Measurements from ENCODE around the gene BANF1. TPM values are rescaled to one million over a fixed set of nuclear protein-coding genes. Genes with fewer than 3 reads are reported as not detected.

The BANF1 gene
- total RNA-seq, 1 donor from 2014 or later = 248 TPM

DNA sequence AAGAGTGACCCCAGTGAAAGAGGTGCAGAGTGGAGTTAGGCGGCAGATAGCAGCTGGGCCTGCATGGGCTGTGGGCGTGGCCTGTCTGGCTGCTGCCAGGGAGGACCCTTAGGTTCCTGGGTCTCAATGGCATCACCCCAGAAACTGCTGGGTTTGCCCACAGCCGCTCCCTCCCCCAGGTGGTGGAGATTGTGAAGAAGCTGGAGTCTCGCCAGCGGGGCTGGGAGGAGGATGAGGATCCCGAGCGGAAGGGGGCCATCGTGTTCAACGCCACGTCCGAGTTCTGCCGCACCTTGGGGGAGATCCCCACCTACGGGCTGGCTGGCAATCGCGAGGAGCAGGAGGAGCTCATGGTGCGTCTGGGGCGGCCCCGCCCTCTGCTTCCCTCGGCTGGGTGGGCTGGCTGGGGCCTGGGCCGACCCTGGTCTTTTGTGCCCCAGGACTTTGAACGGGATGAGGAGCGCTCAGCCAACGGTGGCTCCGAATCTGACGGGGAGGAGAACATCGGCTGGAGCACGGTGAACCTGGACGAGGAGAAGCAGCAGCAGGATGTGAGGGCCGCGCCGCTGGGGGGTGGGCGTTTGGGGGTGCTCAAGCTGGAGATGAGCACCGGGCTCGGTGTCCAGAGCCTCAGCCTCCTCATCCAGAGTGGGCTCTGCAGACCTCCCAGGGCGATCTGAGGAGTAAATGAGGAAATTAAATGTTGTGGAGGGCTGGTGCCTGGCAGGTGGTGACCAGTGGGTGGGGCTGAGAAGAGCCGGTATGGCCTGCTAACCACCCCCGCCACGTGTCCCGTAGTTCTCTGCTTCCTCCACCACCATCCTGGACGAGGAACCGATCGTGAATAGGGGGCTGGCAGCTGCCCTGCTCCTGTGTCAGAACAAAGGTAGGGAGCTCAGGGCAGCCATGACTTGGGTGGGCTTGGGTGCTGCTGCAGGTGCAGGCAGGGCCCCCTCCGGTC lies 25.8 kb upstream of the BANF1 start:
- ATAC-seq (no peak), DNase-seq (ENCODE audit: missing footprints) (no peak)
- intact Hi-C loops (cut with DNase I) = no loop called here

DNA sequence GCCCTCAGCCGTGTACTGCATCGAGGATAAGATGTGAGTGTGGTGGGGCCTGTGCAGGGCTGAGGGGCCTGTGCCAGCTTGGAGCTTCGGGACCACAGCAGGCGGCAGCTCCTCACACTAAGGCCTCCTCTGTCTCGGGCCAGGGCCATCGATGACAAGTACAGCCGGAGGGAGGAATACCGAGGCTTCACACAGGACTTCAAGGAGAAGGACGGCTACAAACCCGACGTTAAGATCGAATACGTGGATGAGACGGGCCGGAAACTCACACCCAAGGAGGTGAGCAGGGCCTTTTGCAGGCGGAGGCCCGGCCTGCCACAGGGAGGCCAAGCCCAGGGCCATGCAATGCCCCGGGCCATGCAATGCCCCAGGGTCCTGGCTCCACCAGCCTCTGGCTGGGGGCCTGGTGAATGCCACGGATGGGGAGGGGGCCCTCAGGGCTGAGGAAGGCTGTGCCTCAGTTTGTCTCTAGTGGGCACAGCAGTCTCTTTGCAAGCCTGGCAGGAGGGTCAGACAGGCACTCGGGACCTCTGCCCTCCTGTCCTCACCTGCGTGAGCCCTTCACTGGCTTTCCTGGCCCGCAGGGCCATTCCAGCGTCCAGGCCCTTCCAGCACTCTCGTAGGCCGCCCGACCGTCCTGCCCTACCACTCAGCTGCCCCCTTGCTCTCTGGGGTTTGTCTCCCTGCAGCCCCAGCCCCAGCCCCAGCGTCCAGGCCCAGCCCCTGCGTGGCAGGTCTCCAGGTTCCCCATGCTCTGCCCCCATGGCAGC lies 24.5 kb upstream of the BANF1 start:
- intact Hi-C loops (cut with DNase I) = no loop called here
- ATAC-seq = peak; percentile 32
- DNase-seq (ENCODE audit: missing footprints) = no peak

DNA sequence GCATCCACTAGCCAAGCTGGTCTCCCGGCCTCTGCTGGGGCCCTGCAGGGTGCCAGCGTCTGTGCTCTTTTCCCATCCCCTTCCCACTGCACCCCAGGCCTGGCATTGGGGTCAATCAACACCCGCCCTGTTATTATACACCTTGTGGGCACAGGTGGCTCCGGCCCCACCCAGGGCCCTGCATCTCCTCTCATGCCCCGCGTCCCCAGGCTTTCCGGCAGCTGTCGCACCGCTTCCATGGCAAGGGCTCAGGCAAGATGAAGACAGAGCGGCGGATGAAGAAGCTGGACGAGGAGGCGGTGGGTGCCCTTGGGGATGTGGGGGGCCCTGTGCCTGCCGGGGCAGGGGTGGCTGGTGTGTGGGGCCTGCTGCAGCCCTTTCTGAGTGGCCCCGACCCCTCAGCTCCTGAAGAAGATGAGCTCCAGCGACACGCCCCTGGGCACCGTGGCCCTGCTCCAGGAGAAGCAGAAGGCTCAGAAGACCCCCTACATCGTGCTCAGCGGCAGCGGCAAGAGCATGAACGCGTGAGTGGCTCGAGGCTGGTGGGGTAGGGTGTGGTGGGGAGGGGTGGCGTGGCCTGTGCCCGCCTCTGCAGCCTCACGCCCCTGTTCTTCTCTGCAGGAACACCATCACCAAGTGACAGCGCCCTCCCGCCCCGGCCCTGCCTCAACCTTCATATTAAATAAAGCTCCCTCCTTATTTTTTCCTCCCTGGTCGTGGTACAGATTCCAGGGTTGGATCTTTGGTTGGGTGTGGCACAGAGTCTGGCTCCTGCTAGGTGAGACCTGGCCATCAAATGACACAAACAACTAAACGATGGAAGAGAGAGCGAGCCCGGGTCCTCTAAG lies 23.7 kb upstream of the BANF1 start:
- DNase-seq (ENCODE audit: missing footprints) = no peak
- no peak for ATAC-seq
- intact Hi-C loops (cut with DNase I) = no loop called here

DNA sequence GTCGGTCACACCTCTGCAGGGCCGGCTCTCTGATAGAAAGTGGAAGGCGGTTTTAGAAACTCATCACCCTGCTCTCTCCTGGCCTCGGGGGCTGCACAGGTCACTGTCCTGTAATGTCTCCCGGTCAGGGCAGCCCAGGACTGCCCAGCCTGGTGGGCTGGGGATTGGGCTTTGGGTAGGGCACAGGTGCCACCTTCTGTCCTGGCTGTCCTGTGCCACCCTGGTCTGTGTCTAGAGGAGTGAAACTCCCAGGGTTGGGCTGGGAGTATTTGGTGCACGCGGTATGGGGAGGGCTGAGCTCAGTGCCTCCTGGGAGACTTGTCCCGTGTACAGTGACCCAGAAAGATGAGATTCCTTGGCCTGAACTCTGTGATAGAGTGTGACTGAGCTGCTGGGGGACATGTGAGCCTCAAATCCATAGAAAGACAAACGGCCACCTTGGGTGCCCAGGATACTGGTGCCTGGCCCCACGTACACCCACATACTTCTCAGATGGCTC lies 23.0 kb upstream of the BANF1 start:
- ATAC-seq = no peak
- intact Hi-C loops (cut with DNase I) = no loop called here

DNA sequence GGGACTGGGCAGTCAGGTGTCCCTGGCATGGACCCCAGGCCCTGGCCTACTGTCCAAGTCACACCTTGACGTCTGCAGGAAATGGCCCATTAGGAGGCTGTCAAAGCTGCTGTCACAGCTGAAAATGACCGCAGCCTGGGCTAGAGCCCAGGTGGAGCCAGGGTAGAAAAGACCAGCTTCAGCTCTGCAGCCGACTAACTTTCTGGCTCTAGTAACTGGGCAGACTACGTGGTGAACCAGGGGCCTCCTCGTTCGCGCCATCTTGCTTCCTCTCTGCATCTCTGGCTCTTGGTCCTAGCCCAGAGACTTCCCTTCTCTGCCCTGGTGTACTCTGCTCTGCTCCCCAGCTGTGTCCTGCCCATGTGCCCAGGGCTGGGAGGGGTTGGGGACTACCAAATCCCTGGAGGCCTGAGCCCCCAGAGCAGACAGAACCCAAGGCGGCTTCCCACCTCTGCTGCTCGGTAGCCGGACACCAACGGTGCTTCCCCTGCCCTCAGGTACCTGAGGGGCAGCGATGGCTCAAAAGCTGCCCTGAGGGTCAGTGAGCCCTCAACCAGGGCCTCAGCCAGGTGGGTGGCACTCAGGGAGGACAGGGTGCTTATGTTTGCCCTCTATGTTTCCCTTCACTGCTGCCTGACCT lies 21.1 kb upstream of the BANF1 start:
- ATAC-seq (no peak), DNase-seq (ENCODE audit: missing footprints) (no peak)
- intact Hi-C loops (cut with DNase I) = no loop called here

More for the DNA sequence above, 23.0 kb upstream of the BANF1 start:
- DNase-seq (ENCODE audit: missing footprints) = no peak

DNA sequence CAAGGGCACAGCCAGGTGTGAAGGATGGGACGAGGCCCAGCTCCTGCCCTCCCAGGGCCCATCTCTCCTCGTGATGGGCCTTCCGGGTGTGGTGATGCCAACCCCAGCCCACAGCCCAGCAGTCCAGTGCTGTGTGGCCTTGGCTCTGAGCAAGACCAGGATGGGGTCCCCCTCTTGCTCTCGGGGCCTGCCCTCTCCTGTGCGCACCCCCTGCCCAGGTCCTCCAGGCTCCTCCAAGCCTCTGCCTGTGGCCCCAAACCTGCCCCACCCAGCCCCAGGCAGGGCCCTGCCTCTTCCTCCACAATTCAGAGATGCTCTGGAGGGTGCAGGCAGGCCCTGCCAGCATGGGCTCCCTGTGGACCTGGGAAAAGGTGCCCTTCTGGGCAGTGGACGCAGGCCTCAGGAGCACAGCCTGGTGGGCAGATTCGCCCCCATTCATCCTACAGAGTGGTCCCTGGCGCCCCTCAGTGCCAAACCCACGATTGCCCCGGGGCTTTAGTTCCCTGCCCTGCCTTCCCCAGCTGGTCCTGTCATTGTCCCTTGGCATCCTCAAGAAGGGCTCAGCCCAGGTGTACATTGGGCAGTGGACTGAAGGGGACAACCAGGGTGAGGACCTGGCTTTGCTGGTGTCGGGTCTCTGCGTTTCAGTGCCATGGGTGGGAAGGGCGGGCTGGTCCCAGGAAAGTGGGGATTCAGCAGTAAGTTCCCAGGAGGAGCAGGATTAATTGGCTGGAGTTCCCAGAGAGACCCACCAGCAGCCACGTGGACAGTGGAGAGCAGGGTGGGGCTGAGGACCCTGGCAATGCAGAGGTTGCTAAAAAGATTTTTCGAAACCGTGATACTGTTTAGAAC lies 20.1 kb upstream of the BANF1 start:
- no peak for DNase-seq (ENCODE audit: missing footprints)
- intact Hi-C loops (cut with DNase I) = no loop called here
- peak; percentile 10 for ATAC-seq

DNA sequence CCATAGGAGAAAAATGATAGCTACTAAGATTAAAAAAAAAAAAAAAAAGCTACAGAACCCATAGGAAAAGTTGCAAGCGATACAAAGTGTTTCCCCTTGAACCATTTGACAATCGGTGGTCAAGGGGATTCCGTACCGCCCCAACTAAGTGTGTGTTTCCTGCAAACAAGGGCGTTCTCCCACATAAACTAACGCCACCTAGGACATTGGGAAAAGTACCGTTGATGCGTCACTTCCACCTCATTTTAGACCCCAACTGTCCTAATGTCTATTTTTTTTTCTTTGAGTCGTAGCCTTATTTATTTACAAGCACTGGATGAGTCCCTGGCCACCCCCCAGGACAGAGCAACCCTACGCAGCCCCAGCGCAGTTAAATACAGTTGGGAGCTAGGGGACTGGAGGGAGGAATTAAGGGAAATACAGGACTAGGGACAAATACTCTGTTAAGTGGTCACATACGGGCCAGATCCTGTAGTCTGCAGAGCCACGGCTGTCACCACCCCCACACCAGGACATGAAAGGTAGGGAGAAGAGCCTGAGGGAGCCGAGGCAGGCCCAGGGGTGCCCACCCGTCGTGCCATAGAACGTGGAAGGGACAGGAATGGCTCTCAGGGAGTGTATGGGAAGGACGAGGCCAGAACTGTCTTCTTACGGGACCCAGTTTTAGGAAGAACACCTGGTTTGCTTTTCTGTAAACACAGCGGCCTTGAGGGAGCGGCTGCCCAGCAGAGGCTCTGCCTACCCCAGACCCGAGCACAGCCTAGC lies 19.3 kb upstream of the BANF1 start:
- intact Hi-C loops (cut with DNase I) = no loop called here
- ATAC-seq (no peak), DNase-seq (ENCODE audit: missing footprints) (no peak)

DNA sequence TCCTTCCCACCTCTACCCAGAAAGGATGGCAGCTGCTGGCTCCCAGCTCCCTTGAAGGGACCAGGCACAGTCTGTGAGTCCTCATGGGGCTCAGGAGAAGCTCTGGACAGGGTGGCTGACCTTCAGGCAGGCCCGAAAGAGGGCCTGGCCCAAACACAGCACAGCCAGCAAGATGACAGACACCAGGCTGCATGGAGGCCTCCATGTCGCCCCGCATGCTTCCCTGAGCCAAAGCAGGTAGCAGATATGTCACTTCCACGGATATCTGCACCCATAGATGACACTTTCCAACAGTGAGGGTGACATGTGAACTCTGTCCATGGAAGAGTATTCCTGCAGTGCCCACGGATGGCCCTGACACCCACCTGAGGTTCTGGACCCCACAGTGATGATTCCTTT lies 18.7 kb upstream of the BANF1 start:
- intact Hi-C loops (cut with DNase I) = no loop called here
- no peak for ATAC-seq
- no peak for DNase-seq (ENCODE audit: missing footprints)

DNA sequence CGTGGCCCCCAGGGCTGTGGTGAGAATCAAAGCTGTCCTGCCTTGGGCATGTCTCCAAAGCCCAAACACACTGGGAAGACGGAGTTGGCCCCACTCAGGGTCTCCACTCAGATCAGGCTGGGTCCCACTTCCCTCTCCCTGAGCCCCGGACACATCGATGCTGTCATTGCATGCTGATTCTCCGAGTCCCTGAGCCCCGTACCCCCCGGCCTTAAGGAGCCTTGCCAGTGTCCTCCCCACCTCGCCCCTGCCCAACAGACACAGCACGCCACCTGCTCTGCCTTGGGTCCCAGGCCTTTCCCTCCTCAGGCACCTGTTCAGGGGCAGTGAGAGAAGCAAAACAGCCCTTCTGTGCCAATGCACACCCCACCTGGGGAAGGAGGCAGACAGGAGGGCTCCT lies 15.0 kb upstream of the BANF1 start:
- no peak for DNase-seq (ENCODE audit: missing footprints)
- no peak for ATAC-seq
- intact Hi-C loops (cut with DNase I) = no loop called here

DNA sequence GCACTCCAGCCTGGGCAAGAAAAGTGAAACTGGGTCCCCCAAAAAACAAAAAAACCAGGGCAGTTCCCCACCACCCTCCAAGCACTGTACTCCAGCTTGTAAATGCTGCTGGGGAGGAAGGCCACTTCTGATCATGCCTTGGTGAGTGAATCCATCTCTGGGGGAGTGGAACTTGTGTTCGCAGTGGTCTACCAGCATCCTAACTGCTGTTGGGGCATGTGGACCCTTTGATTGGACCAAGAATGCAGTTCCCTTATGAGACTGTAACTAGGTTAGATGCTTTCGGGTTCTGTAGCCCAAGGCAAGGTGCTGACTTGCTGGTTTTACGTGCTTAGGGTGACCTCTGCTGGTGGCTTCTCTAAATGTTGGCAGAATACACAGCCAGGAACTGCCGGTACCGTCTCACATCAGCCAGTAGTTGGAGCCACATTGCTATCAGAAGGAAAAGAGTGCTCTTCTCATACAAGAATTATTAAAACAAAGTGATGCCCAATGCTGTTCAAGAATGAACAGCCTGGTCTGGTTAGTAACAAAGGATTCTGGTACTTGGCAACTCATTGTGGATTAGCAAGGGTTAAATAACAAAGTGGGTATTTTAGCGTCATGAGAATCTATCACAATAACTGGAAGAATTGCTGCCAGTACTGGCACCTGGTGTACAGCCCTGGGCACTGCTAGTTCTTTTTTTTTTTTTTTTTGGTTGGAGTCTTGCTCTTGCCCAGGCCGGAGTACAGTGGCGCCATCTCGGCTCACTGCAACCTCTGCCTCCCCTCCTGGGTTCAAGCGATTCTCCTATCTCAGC lies 13.3 kb upstream of the BANF1 start:
- intact Hi-C loops (cut with DNase I) = loop anchor here (1.0 to 2.0 kb wide), 4 partner anchors 105 to 276 kb away; partner anchors contain the start of genes AP5B1 and KAT5
- DNase-seq (ENCODE audit: missing footprints) (peak; percentile 81), ATAC-seq (peak; percentile 99)

DNA sequence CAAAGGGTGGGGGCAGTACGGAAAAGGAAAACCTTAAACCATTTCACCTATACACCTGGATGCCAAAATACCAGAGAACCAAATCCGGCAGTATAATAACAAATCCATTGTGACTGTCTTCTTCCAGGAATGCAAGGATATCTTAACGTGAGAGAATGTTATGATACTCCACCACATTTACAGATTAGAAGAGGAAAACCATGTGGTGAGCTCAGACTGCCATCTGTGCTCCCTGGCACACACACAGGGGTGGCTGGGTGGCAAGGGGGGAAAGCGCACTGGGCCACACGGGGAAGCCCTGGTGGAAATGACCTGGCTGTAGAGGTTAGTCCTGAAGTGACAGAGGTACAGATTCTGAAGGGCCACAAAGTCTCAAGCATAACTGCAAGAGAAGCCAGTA lies 10.2 kb upstream of the BANF1 start:
- intact Hi-C loops (cut with DNase I) = no loop called here
- ATAC-seq = no peak

DNA sequence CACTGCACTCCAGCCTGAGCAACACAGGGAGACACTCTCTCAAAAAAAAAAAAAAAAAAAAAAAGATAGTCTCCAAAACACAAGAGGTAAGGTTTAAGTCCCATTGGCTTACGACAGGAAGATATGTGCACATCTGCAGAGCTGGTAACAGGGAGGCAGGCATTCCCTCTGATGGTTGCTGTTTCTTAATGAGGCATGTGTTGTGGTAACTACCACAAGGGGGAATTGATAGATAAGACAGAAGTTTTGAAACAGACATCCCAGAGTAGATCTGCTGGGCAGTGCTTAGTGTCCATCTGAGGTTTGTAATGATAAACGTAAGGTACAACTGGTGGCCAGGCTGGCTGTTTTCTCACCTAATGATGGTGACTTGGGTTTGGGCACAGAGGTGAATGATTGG lies 5.0 kb upstream of the BANF1 start:
- intact Hi-C loops (cut with DNase I) = no loop called here
- ATAC-seq (no peak), DNase-seq (ENCODE audit: missing footprints) (no peak)

More for the DNA sequence above, 10.2 kb upstream of the BANF1 start:
- DNase-seq (ENCODE audit: missing footprints) = no peak

DNA sequence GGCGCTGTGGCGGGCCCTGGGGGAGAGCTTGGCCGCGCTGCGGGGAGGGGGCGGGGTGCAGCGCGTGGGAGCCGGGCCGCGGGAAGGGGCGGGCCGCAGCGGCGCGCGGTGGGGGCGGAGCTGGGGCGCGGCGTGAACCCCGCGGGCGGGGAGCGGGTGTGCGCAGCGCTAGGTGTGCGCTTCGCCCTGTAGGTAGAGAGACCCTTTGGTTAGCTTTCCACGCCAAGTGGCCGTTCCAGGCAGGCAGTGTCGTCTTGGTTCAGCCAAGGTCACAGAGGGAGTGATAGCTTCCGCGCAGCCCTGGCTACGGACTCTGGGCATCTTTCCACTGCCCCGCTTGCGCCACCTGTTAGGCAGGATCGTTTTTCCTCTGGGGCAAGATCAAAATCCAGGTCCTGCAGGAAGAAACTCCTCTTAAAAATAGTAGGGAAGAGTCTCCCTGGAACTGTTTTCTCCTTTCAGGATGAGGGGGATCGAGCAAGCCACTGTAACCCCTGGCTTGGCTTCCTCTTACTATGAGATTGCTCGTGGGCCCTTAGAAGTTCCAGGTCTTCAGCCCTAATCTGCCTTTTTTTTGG lies 434 bp downstream of the BANF1 start:
- no peak for DNase-seq (ENCODE audit: missing footprints)
- peak; percentile 84 for ATAC-seq
- intact Hi-C loops (cut with DNase I) = loop anchor here (1.0 kb wide), 1 partner anchor 41 kb away; the partner anchor contains the start of gene SART1

DNA sequence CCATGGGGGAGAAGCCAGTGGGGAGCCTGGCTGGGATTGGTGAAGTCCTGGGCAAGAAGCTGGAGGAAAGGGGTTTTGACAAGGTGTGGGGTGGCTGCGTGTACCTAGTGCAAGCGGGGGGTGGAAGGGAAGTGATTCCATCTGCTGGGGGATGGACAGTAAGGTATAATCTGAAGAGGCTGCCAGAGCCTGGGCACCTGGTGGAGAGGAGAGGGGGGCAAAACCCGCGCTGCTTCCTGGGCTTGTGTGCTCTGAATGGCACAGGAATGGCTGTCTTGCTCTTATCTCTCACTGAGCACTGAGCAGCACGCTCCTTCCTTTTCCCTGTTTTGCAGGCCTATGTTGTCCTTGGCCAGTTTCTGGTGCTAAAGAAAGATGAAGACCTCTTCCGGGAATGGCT lies 988 bp downstream of the BANF1 start:
- intact Hi-C loops (cut with DNase I) = no loop called here
- DNase-seq (ENCODE audit: missing footprints) = no peak
- no peak for ATAC-seq

DNA sequence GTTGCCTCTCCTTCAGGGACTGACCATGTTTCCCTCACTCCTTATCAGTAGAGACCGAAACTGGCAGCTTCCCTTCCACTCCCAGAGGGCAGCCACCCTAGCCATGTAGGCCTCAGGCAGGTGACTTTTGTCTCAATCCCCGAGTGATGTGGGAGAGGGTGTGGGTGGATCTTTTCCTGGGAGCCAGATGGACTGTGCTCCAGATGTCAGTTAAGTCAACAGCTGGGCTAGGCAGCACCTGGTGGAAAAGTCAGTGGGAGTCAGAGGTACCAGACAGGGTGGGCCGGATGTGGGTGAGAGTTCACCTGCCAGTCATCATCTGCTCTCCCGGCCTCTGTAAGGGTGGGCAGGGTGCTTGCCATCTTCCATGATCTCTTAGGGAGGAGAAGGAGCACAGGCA lies 1.9 kb downstream of the BANF1 start:
- intact Hi-C loops (cut with DNase I) = no loop called here
- no peak for ATAC-seq
- no peak for DNase-seq (ENCODE audit: missing footprints)

All from Right ventricle myocardium inferior (tissue), 1 donor.